OCI-LY7 (cell line): ENCODE data around the gene CCDC15. TPM values are rescaled to one million over a fixed set of nuclear protein-coding genes. Genes with fewer than 3 reads are reported as not detected.

ENCODE experiments used
- BruUV-seq: library from RNA; stranded (reverse); fragments of 400-500 nt; replicated peaks from 2 replicates; lab custom pipeline; 2021; lab: Mats Ljungman, UMichigan
- CTCF ChIA-PET: fragments of 300-600 bp; sonication (Branson Sonifier 250); formaldehyde crosslinking; loops from one replicate; lab custom pipeline; 2022; ENCODE audit warnings: antibody characterized with exemption; ENCODE audit not compliant: unreplicated experiment; lab: Charles Lee
- POLR2A ChIA-PET: fragments of 300-600 bp; sonication (Branson Sonifier 250); formaldehyde crosslinking; loops from one replicate; lab custom pipeline; 2022; ENCODE audit warnings: antibody characterized with exemption; lab: Charles Lee
- DNase-seq: peaks from one replicate; pipeline ENCODE4 v3.0.0-alpha.2; 2015; ENCODE audit warnings: low spot score
- H2AFZ ChIP-seq: fragments of 200-600 bp; sonication (generic), shearing (Covaris generic); 2 replicates; pipeline ENCODE4 v1.6.1; 2014; ENCODE audit warnings: mild to moderate bottlenecking, antibody characterized with exemption, low read length, moderate library complexity
- H3K27ac ChIP-seq: fragments of 200-600 bp; sonication (generic); 2 replicates; pipeline ENCODE4 v1.5.1; 2014; ENCODE audit warnings: mixed run types, low read depth, mild to moderate bottlenecking, moderate library complexity, low read length, inconsistent platforms; ENCODE audit not compliant: poor library complexity, severe bottlenecking
- H3K36me3 ChIP-seq: fragments of 200-600 bp; sonication (generic); 2 replicates; pipeline ENCODE4 v1.6.1; 2014; ENCODE audit warnings: mild to moderate bottlenecking, antibody characterized with exemption, low read length, moderate library complexity, mixed read lengths; ENCODE audit not compliant: insufficient read depth
- H3K4me1 ChIP-seq: fragments of 200-600 bp; sonication (generic); 2 replicates; pipeline ENCODE4 v1.5.1; 2014; ENCODE audit warnings: mild to moderate bottlenecking, low read length; ENCODE audit not compliant: insufficient read depth, poor library complexity, severe bottlenecking
- H3K4me2 ChIP-seq: fragments of 200-600 bp; sonication (generic); 2 replicates; pipeline ENCODE4 v1.6.1; 2014; ENCODE audit warnings: mild to moderate bottlenecking, low read length
- H3K4me3 ChIP-seq: fragments of 200-600 bp; sonication (generic); 2 replicates; pipeline ENCODE4 v1.5.1; 2014; ENCODE audit warnings: mild to moderate bottlenecking, low read depth, low read length; ENCODE audit not compliant: poor library complexity, severe bottlenecking
- H3K79me2 ChIP-seq: fragments of 200-600 bp; sonication (generic); 2 replicates; pipeline ENCODE4 v1.6.1; 2016; ENCODE audit warnings: low read depth, mild to moderate bottlenecking, low read length, moderate library complexity, mixed read lengths; ENCODE audit not compliant: insufficient read depth
- H3K9me2 ChIP-seq: fragments of 200-600 bp; sonication (generic); 2 replicates; pipeline ENCODE4 v1.6.1; 2016; ENCODE audit warnings: mild to moderate bottlenecking, low read length, mixed read lengths; ENCODE audit not compliant: insufficient read depth
- H3K9me3 ChIP-seq: fragments of 200-600 bp; sonication (generic); 2 replicates; pipeline ENCODE4 v1.6.1; 2014; ENCODE audit warnings: mild to moderate bottlenecking, mixed run types, low read length, mixed read lengths
- H4K20me1 ChIP-seq: fragments of 200-600 bp; sonication (generic); 2 replicates; pipeline ENCODE4 v1.6.1; 2014; ENCODE audit warnings: mild to moderate bottlenecking, antibody characterized with exemption, low read length, moderate library complexity, mixed read lengths; ENCODE audit not compliant: insufficient read depth
- CTCF ChIP-seq: fragments of 200-600 bp; sonication (generic); conservative IDR thresholded peaks from 2 replicates; pipeline ENCODE4 v1.5.1; 2014; ENCODE audit warnings: mild to moderate bottlenecking, antibody characterized with exemption, low read length, moderate library complexity, mixed read lengths
- EZH2phosphoT487 ChIP-seq: fragments of 200-600 bp; sonication (generic); IDR thresholded peaks from 2 replicates; pipeline ENCODE4 v1.6.1; 2018; ENCODE audit warnings: low read depth, borderline replicate concordance, mild to moderate bottlenecking, mixed run types, antibody characterized with exemption, low read length, moderate library complexity, mixed read lengths
- intact Hi-C: fragments of 100-400 bp; cut with micrococcal nuclease; formaldehyde crosslinking; loops from one replicate; pipeline ENCODE4 v1.10.0; 2022; ENCODE audit not compliant: unreplicated experiment
- total RNA-seq, 2 experiments: library from RNA; depleted of rRNA in 1 of 2; stranded (reverse); fragments of >200 nt in 1 of 2; shearing (Covaris generic) in 1 of 2; gene quantifications; 2 replicates each; pipeline ENCODE4 v1.2.3, GENCODE V29; 2014 to 2022

CCDC15 gene
- total RNA-seq, 2 experiments from 2014 or later: 9.6 to 10.6 TPM

DNA sequence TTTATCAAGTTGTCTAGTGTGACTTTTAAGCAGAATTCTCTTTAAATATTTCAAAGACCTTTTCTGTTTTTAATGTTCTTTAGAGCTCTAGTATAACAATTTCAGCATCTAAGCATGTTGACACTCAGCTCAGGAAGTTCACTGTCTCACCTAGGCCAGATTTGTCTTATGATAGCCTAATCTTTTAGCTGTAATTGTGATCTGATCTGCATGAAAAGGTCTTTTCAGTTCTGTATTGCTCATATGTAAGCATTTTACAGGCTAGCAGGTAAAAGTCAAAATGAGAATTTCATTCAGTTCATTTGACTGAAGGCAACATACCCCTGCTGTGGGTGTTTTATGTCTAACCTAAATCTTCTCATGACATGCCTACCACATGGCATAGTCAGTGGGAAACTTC is 62.4 kb downstream of the CCDC15 start:
- H3K27ac ChIP-seq: no peak overlapping the region
- H3K4me1 ChIP-seq: no peaks in the 10 kb centered on the region
- H4K20me1 ChIP-seq: no peaks in the 10 kb centered on the region; the same call in 1 of the 2 replicates
- no peaks in the 10 kb centered on the region for H3K9me3 ChIP-seq
- CTCF ChIA-PET: no interaction called here
- no peaks in the 10 kb centered on the region for H3K79me2 ChIP-seq
- no peaks in the 10 kb centered on the region for H3K36me3 ChIP-seq
- BruUV-seq: no TSS peak
- no peak overlapping the region for H3K4me3 ChIP-seq
- H3K9me2 ChIP-seq: no peaks in the 10 kb centered on the region
- TF ChIP-seq EZH2phosphoT487: no peak
- no peak for TF ChIP-seq CTCF
- no peak overlapping the region for H3K4me2 ChIP-seq
- intact Hi-C loops: no loop called here
- H2AFZ ChIP-seq: no peak overlapping the region
- no peak for DNase-seq
- POLR2A ChIA-PET: interaction anchor here (0.6 to 1.4 kb wide), 3 partner anchors 16 to 34 kb away, joined by 3 to 4 read pairs (median 3); no protein-coding TSS in a partner anchor

DNA sequence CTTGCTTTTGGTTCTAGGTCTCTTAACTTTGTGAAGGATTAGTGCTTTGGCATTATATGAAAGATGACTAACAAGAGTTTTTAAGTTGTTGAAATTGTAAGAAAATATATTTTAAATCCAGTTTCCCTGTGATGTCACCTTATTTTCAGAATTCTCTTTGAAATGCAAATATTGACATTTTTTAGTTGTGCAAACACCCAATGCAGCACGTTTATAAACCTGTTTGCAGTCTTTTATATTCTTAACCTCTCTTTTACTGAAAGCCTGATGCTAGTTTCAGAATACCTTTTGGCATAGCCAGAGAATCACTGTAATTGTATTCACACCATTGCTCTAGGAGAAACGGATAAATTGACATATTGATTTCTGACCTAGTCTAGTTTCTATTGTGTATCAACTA is 66.3 kb downstream of the CCDC15 start:
- Histone ChIP-seq H3K9me3 (no peaks in the 10 kb centered on the region), H3K4me1 (no peaks in the 10 kb centered on the region), H3K27ac (no peak overlapping the region), H4K20me1 (no peaks in the 10 kb centered on the region; the same call in 1 of the 2 replicates), H3K4me3 (no peak overlapping the region), H3K9me2 (no peaks in the 10 kb centered on the region), H3K79me2 (no peaks in the 10 kb centered on the region), H3K4me2 (no peak overlapping the region), H2AFZ (no peak overlapping the region), H3K36me3 (no peaks in the 10 kb centered on the region)
- intact Hi-C loops: no loop called here
- no TSS peak for BruUV-seq
- DNase-seq: no peak
- CTCF ChIA-PET: no interaction called here
- TF ChIP-seq CTCF (no peak), EZH2phosphoT487 (no peak)
- POLR2A ChIA-PET: no interaction called here

GRCh38 chr11:125022551-125022950 is 68.5 kb downstream of the CCDC15 start:
- no TSS peak for BruUV-seq
- no peak for DNase-seq
- Histone ChIP-seq H3K27ac (no peak overlapping the region), H4K20me1 (no peaks in the 10 kb centered on the region; the same call in 1 of the 2 replicates), H3K4me1 (no peaks in the 10 kb centered on the region), H3K9me3 (no peaks in the 10 kb centered on the region), H3K4me3 (no peak overlapping the region), H3K9me2 (no peaks in the 10 kb centered on the region), H3K4me2 (no peak overlapping the region), H3K36me3 (no peaks in the 10 kb centered on the region), H2AFZ (no peak overlapping the region), H3K79me2 (no peaks in the 10 kb centered on the region)
- TF ChIP-seq EZH2phosphoT487 (no peak), CTCF (no peak)
- POLR2A ChIA-PET: no interaction called here
- CTCF ChIA-PET: no interaction called here
- intact Hi-C loops: no loop called here
